Neural progenitor cell (in vitro differentiated cells): ENCODE measurements around the gene KCNJ16.

Source experiments
- EZH2 ChIP-seq: fragments of 200-600 bp; sonication (generic); IDR thresholded peaks from 2 replicates; pipeline ENCODE4 v1.6.1; 2017; ENCODE audit warnings: antibody characterized with exemption, mild to moderate bottlenecking, moderate library complexity
- TF ChIP-seq, protein P1 (sequence below): fragments of 200-600 bp; sonication (generic); IDR thresholded peaks from 2 replicates; pipeline ENCODE4 v1.5.1; 2017; ENCODE audit warnings: antibody characterized with exemption, mild to moderate bottlenecking

DNA sequence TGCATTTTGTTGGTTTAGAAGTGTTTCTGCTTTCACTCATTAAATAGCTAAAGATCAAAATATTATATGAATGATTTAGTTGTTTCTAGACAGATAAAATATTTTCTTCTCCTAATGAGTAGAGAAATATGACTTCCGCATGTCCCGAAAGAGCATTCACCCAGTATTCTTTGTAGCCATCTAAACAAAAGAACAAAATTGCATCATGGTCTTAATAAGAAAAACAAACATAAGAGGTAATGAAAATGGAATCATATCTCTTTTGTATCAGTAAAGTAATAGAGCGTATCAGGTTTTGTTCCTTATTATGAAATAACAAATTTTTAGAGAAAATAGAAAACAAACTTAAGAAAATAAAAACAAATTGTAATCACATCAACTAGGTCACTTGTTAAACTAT lies 78.2 kb downstream of the KCNJ16 start:
- TF ChIP-seq, protein P1, sequence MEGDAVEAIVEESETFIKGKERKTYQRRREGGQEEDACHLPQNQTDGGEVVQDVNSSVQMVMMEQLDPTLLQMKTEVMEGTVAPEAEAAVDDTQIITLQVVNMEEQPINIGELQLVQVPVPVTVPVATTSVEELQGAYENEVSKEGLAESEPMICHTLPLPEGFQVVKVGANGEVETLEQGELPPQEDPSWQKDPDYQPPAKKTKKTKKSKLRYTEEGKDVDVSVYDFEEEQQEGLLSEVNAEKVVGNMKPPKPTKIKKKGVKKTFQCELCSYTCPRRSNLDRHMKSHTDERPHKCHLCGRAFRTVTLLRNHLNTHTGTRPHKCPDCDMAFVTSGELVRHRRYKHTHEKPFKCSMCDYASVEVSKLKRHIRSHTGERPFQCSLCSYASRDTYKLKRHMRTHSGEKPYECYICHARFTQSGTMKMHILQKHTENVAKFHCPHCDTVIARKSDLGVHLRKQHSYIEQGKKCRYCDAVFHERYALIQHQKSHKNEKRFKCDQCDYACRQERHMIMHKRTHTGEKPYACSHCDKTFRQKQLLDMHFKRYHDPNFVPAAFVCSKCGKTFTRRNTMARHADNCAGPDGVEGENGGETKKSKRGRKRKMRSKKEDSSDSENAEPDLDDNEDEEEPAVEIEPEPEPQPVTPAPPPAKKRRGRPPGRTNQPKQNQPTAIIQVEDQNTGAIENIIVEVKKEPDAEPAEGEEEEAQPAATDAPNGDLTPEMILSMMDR, result no peak
- TF ChIP-seq EZH2, result no peak
